ENCODE results near the gene POLR2M.

DNA sequence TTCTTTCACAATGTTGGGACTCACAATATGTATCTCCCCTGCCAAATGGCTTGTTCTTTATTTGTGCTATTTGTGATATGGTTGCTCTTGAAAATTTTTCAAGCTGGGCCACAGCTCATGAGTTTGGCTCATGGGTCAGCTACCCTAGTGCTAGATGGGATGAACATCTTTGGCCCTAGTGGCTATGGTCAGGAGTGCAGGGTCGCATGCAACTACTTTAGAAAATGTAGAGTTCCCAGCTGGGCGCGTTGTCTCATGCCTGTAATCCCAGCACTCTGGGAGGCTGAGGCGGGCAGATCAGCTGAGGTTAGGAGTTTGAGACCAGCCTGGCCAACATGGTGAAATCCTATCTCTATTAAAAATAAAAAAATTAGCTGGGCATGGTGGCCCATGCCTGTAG, 55.8 kb downstream of the POLR2M start:
- TF ChIP-seq, protein P1, sequence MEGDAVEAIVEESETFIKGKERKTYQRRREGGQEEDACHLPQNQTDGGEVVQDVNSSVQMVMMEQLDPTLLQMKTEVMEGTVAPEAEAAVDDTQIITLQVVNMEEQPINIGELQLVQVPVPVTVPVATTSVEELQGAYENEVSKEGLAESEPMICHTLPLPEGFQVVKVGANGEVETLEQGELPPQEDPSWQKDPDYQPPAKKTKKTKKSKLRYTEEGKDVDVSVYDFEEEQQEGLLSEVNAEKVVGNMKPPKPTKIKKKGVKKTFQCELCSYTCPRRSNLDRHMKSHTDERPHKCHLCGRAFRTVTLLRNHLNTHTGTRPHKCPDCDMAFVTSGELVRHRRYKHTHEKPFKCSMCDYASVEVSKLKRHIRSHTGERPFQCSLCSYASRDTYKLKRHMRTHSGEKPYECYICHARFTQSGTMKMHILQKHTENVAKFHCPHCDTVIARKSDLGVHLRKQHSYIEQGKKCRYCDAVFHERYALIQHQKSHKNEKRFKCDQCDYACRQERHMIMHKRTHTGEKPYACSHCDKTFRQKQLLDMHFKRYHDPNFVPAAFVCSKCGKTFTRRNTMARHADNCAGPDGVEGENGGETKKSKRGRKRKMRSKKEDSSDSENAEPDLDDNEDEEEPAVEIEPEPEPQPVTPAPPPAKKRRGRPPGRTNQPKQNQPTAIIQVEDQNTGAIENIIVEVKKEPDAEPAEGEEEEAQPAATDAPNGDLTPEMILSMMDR (IDR thresholded peaks at IDR 0.05 in 2 of 3, conservative IDR thresholded peaks at IDR 0.05 in 1 of 3; ENCODE audit: borderline replicate concordance in 1 of 3, insufficient read depth in 1 of 3, low read depth in 2 of 3, low read length in 2 of 3) = peak in 2 of 3 experiments; percentile 37 to 38; a peak in 4 of 6 replicates
- TF ChIP-seq FOSL1 (IDR thresholded peaks at IDR 0.05; ENCODE audit: low read depth) = no peak
- TF ChIP-seq, protein P2, sequence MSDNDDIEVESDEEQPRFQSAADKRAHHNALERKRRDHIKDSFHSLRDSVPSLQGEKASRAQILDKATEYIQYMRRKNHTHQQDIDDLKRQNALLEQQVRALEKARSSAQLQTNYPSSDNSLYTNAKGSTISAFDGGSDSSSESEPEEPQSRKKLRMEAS (IDR thresholded peaks at IDR 0.05) = no peak
- TF ChIP-seq POLR2AphosphoS5 (IDR thresholded peaks at IDR 0.05; ENCODE audit: low read depth, low read length) = no peak
- TF ChIP-seq TCF7L2 (IDR thresholded peaks at IDR 0.05; ENCODE audit: borderline replicate concordance, extremely low read depth, insufficient read depth, insufficient read length) = no peak
- no peak for TF ChIP-seq POLR2A (IDR thresholded peaks at IDR 0.05; ENCODE audit: borderline replicate concordance, extremely low read depth, insufficient read depth, insufficient read length)
- TF ChIP-seq RAD21 (IDR thresholded peaks at IDR 0.05; ENCODE audit: low read depth) = no peak
- no peak for TF ChIP-seq EZH2 (IDR thresholded peaks at IDR 0.05)
- TF ChIP-seq, protein P3, sequence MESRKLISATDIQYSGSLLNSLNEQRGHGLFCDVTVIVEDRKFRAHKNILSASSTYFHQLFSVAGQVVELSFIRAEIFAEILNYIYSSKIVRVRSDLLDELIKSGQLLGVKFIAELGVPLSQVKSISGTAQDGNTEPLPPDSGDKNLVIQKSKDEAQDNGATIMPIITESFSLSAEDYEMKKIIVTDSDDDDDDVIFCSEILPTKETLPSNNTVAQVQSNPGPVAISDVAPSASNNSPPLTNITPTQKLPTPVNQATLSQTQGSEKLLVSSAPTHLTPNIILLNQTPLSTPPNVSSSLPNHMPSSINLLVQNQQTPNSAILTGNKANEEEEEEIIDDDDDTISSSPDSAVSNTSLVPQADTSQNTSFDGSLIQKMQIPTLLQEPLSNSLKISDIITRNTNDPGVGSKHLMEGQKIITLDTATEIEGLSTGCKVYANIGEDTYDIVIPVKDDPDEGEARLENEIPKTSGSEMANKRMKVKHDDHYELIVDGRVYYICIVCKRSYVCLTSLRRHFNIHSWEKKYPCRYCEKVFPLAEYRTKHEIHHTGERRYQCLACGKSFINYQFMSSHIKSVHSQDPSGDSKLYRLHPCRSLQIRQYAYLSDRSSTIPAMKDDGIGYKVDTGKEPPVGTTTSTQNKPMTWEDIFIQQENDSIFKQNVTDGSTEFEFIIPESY (IDR thresholded peaks at IDR 0.05; ENCODE audit: extremely low read depth, insufficient replicate concordance, low read length) = no peak
- TF ChIP-seq YY1 (IDR thresholded peaks at IDR 0.05; ENCODE audit: extremely low read depth, insufficient replicate concordance, low read depth, low read length) = no peak
- no peak for TF ChIP-seq SIN3A (IDR thresholded peaks at IDR 0.05; ENCODE audit: low read depth)
- TF ChIP-seq JUND (IDR thresholded peaks at IDR 0.05) = no peak
- TF ChIP-seq SRF (IDR thresholded peaks at IDR 0.05; ENCODE audit: low read depth) = no peak

Measured in HCT116 (cell line).